GM15510 (cell line): ENCODE data around the gene SOX6.

Experiments
- POLR2A ChIP-seq: IDR thresholded peaks from 3 replicates; pipeline ENCODE4 v1.6.1; 2011; ENCODE audit warnings: borderline replicate concordance; ENCODE audit not compliant: insufficient read length; ENCODE audit errors: extremely low read depth

The SOX6 gene

DNA sequence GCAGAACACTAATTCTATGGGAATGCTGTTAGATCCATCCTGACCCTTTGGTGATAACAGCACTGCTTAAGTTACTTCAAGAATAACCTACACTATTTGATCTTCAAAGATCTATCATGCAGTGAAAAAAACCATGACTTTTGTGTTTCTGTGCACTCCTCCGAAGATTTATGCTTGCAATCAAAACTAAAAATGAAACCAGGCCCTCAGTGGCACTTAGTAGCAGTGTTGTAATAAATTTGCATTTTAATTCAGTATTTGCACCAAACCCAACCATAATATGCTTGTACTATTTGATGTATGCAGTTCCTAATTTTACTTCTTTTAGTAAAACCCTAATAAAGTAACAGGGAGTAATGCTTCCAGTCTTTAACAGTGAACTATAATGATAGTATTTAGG lies 130.7 kb downstream of the SOX6 start:
- TF ChIP-seq POLR2A, result no peak

DNA sequence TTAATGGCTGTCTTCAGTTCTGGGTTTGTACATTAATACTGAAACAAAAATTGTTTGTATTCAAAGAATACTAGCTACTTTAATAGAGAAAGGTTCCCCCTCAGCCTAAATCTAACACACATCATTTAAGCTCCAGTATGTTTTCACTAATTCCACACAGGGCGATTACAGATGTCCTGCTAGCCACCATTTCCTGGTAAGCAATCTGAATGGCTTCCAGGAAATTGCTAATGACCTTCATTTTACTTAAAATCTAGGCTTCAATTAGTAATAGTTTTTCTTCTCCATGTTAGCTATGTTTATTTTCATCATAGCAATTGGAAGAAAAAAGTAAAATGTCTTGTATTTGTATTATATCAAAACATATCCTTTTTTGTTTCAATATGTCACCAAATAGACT lies 132.8 kb downstream of the SOX6 start:
- TF ChIP-seq POLR2A, result no peak

DNA sequence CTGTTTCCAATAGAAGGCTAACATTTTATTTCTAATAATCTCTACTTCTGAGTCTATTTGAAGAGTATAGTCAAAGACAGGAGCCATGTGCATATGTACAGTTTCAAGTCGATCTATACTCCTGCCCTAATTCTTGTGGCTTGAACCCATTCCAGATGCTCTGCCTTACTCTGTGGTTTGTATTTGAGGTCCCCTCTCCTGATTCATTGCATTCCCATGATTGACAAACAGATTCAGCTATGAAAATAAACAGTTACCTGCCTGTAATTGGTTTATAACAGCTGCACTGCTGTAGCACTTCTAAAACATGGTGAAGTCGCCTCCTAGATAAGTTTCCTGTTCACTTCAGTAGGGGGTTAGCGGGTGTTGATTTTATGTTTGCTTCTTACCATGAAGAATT lies 138.7 kb downstream of the SOX6 start:
- TF ChIP-seq POLR2A, result no peak

DNA sequence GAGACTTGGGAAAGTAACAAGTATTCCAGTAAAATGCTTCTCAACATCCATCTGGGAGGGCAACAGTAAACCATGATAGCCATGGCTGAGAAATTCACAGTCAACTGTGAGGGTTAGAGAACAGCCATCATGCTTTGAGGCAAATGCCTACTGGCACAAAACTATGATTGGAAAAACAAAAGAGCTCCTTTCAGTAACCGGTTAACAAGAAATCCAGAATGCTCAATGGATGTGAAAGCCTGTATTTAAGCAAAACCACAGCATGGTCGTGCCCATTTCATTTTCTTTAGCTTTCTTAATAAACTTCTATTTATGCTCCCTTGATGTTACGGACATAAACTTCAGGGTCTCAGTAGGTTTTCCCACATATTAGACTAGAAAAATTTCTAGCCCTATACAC lies 139.5 kb downstream of the SOX6 start:
- no peak for TF ChIP-seq POLR2A

DNA sequence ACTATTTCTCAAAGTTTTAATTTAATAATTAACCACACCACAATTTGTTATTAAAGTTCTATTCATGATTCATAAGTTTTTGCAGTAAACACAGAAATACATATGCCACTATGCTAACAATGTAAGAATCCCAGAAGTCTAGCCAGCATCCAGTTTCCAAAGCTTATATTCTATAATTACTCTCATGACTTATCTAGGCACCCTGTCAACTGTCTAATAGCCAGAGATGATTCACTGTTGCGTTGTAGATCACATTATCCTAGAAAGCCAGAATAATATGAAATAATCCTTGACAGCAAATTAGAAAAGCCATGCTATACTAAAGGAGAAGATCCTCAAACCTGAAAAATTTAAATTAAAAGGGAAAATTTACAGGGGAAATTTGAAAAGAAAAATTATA lies 141.0 kb downstream of the SOX6 start:
- no peak for TF ChIP-seq POLR2A

DNA sequence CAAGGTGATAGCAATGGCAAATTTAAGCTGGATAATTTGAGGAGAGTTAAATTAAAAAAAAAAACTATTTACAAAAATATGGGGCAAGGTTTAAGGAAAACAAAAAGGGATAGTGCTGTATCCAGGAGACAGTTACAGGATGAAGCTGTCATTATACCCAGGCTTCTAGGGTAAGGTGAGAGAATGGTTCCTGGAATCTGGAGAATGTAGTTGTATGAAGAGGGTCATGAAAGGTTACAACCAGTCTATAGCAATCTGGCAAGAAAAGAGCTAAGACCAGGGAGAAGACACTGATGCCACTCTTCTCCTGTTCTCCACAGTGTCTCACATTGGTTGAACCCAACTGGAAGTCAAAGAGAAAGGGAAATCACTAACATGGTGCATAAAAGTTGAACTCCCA lies 144.9 kb downstream of the SOX6 start:
- no peak for TF ChIP-seq POLR2A

DNA sequence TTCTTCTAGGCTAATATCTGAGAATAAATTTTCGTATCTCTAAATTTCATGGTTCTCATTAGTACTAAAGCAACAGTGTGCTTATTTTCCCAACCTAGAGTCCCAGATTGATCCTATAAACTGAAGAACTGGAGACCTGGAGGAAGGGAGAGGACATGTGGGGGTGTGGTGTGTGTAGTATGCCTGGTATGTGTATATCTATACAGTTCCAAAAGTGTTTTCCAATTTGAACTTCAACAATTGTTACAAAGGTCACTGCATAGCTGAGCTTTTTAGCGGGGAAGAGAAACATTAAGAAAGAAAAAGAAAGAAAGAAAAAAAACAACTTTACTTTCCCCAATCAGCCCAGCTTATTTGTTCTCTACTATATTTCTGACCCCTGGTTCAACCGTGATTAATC lies 152.1 kb downstream of the SOX6 start:
- TF ChIP-seq POLR2A, result no peak

DNA sequence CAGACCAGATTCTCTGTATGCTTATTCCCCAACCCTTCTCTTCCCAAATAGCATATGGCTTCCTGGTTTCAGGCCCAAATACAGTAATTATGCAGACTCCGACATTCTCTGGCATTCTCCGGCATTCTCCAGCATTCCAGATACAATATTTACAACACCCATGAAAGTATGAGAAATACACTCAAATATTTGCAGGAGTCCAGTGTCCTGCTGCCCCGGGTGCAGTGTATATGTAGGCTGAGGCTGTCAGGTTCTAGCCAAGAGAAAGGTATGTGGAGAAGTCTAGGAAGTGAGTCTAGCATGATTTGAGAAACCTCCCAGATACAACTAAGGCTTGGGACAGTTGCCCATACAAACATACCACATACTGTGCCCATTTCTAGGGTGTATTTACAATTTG lies 160.7 kb downstream of the SOX6 start:
- no peak for TF ChIP-seq POLR2A

DNA sequence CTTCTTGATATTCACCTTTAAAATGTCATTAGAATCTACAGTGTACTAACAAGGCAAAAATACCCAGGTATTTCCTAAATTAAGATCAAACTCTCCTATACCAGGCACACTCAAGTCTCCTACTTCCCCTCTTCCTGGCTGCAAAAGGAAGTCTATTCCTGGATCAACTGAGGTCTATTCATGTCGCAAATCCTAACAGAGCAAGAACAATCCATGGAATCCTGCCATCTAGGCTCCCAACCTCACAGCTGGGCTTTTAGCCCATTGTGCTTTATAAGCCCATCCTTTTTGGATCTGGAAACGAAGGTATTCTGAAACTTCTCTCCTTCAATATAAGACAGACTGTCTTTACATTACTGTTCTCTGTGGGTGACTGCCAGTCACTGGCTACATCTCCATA lies 161.8 kb downstream of the SOX6 start:
- no peak for TF ChIP-seq POLR2A

DNA sequence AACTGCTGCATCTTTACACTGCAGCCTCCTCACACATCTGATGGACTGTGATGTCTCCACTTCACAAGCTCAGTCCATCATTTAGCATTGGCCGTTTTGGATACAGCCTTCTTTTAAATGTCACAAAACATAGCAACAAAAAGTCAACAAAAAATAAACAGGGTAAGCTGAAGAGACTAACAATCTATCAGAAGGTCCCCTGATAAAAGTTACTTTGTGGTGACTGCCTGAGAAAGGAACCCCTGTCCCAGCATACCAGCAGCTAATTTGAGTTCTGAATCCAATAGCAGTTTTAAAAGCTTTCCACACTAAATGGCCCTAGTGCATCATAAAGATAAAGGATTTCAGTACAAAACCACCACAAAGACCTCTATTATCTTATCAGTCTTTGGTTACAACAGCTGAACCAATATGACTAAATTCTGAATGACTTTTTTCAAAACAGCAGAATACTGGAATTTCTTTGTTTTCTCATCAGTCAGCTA lies 162.4 kb downstream of the SOX6 start:
- no peak for TF ChIP-seq POLR2A

DNA sequence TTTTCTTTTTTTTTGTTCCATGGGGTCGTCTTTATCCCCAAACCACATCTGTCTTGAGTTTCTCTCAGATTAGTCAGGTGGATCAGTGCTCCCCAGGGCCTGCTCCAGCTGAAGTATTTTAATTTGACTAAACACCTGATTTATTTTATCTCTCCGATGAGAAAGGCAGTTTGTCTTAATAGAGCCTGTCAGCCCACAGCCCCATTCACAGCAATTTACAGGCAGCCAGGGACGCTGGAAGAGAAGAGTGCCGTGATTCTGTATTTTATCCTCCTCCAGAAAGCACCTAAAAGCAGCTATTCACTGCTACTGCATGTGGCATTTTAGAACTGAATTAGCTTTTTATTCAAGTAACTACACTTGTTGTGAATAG lies 164.5 kb downstream of the SOX6 start:
- TF ChIP-seq POLR2A, result no peak

DNA sequence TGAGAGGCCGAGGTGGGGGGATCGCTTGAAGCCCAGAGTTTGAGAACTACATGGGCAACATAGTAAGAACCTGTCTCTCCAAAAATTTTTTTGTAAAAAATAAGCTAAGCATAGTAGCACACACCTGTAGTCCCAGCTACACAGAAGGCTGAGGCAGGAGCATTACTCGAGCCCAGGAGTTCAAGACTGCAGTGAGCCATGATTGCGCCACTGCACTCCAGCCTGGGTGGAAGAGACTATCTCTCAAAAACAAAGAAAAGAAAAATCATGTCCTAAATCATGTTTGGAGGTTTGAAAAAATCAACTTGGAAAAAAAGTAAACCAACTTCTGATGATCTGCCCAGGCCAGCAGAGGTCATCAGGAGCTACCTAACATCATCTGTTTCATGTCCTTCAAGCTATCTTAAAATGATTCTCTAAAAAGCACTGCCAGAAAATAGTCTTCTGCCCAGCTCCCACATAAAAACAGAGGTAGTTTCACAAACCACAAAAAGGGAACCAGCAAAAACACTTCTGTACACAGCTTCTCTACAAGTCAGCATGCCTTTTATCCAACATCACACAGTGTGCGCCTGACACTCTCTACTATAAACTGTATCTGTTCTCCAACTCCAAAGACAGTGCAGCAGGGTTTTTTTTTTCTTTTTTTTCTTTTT lies 165.0 kb downstream of the SOX6 start:
- TF ChIP-seq POLR2A, result no peak

DNA sequence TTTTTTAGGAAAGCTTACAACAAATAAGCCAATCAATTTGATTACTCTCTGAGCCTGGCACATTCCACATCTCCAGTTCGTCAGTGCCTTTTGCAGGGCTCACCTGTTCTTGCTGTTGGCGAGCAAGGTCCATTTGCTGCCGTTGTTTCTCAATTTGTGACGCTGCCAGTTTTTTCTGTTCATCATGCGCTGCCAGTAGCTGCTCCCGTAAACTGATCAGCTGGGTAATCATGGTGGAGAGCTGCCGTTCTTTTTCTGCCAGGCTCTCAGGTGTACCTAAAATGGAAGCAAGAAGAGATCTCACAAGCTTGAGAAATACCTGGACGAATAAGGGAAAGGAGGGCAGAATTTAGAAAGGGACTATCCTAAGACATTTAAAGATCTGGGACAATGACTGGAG lies 169.7 kb downstream of the SOX6 start:
- no peak for TF ChIP-seq POLR2A

DNA sequence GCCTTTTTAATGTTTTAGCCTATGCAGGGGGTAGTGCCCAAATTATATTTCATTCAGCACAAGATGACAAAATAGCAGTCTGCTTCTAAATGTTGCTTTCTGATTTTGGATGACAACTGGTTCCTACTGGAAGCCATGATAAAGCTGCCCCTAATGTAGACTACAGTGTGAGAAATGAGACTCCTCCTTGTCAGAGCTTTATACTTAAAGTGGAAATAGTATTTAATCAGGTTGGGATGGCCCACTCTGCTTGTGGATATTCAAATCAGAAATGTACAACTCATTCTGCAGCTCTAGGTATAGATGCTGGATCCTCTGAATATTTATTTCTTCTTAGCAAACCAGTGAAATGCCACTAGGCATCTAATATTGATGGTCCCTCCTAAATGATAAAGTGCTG lies 171.3 kb downstream of the SOX6 start:
- no peak for TF ChIP-seq POLR2A

DNA sequence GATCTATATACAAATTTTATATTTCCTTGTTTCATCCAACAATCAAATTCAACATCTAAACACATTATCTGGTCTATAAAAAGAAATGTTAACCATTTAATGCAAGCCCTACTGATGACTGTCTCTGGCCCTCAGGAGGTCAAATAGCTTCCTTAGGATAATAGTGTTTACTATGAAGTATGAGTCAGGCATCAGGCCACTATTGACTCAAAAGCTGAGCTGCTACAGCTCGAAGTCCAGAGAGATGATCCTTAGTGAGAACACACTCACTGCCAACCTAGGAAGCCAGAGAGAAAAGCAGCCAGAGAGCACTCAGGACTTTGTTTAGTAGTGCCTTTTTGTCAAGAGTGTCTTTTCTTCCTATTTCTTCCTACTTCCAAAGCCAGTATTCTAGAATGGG lies 171.8 kb downstream of the SOX6 start:
- no peak for TF ChIP-seq POLR2A

DNA sequence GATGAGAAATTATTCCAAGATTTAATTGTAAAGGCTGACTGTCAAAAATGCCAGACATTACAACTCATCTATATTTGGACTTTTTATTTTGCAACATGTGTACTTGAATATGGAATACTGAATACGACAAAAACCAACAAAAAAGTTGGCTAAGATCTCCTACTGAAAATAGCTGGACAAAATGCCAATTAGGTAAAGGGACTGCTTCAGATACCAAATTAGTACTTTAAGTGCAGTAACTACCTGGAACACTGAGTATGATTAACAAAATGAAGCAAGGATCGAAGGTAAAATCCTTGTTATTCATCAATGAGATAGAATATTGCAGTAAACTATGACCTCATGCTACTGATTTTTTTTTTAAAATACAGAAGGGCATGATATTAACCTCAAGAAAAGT lies 173.8 kb downstream of the SOX6 start:
- no peak for TF ChIP-seq POLR2A

DNA sequence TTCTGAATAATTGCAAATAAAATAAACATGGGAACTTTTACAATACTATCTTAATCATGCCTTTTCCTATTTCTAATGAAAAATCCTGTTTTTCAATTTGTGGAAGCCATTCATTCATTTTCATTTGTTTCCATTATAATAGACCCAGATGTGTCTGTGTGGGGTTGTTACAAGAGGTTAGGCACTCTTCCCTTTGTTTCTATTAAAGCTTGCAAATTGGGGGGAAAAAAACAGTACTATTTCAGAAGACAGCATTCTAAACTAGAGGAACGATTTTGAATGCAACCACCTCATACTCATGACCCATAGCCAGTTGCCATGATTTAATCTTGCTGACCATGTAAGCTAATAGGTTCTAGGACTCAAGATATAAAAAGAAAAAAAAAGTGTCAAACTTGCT lies 175.5 kb downstream of the SOX6 start:
- TF ChIP-seq POLR2A, result no peak

DNA sequence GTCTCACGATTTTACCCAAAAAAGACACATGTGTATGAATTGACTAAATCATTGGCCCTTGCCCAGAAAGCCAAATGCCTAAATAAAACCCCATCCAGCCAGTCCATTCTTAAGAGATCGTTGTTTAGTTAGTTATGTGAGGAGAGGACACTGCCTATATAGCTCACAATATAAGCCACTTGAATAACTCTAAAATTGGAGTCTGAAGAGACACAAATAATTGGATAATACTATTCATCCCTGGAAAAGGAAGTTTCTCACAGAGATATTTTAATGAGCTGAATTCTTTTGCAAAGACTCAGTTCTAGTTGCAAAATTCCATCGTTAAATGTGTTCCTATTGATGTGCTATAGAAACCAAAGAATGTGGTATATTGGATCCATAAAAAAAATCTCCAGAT lies 176.7 kb downstream of the SOX6 start:
- no peak for TF ChIP-seq POLR2A

DNA sequence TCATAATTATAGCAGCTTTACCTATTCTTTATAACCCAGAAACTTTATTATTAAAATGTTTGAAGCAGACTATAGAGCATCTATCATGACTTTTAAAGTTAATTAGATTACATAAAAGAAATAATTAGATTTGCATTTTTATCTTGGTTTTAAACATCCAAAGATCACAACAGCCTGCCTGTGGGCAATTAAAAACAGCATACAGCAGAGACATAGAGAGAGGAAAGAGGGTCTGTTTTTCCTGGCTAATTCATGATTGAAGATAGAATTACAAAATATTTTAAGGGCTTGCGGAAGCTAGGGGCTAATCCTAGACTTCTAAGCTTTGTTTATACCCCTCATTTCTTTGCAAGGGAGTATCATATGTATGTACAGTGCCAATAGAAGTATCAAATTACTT lies 178.1 kb downstream of the SOX6 start:
- no peak for TF ChIP-seq POLR2A
